Measurements from ENCODE around the gene FOXA2.
"Not testable (repeated sequence)": the region's sequence is repeated elsewhere in the genome, so short reads cannot be mapped to it uniquely, and the experiment has no call there.

Gene FOXA2

GRCh38 chr20:22567944-22568871, 16.2 kb downstream of the FOXA2 start:
- DNase-seq (ENCODE audit: low read depth, low spot score): peak; percentile 41

DNA sequence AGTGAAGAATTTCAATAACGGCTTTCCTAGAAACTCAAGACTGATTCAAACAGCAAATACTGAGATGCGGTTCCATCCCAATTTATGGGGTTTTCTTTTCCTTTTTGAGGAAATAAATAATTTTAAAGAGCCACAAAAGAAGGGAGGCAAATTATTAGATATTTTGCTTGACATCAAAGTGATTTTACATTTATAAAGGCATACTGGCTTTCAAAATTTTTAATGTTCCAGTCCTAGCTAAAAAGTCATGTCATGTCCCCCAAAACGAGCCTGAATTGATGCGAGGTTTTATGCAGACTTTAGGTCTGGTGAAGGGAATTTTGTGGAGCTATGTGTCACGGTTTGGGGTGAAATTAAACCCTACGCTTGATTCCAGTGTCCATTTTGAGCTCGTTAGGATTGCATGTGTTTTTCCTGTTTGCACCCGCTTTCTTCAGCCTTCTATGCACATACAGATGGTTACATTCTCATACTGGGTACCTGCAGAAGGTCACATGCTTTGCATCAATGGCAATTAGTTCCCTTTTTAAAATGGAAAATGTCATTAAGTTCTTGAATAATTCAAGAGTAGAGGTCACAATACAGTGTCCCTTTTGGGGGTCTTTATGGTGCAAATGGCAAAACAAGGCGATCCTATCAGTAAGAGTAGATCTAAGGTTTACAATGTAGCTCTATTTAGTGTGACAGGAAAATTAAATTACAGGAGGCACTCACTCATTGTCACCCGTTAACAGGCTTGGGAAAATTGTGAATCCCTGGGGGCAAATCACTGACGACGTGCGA, 17.3 kb downstream of the FOXA2 start:
- peak; percentile 27 for DNase-seq (ENCODE audit: low read depth, low spot score)

DNA sequence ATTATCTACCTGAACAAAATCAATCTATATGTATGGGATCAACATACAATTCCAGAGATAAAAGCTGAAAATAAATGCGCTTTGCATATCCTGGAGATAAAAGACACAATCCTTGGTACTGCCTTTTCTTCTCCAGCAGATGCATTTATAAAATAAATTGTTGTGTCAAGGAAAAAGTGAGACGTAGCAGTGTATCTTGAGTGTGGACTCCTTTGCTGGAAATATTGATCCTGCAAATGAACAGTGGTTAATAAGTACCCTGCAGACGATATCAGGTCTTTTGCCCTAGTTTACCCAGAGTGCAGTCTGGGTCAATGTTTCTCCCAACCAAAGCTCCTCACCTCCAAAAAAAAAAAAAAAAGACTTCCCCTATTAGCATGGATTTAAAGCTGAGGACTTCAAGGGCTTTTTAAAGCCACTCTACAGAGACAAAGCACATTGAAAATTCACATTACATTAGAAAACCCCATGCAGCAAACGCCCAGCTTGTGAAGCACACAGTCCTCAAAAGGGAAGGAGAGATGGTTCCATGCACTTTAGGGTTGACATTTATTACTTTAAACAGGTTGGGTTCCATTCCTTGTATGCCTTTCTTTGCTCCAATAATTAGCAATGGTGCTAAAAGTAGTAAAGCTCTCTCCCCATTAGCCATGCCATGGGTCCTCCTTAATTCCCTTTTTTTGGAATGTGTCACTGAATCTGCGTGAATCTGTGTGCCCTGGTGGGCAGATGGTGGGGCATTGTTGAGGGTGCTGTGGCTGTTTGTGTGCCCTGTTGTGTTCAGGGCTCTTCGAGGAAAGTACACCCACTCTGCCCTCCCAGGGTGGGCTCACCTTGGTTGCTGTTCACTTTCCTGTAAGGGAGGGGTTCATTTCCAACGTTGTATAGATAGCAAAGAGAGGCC, 21.1 kb downstream of the FOXA2 start:
- no peak for DNase-seq (ENCODE audit: low read depth, low spot score)

DNA sequence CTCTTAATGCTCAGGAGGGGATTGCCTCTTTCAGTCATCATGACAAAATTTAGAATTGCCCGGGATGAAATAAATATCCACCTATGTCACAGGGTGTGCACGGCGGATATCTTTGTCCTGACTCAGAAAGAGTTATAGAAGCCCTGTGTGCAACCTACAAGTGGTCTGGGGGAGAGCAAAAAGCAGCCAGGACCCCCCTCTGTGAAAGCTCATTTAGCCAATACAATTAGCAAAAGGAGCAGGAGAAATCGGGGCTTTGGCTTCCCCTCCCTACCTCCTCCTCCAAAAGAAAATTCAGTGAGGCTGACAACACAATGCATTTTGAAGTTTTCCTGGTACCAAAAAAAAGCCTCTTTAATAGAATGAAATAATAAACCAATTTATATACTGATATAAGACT, 21.8 kb downstream of the FOXA2 start:
- peak; percentile 25 for DNase-seq (ENCODE audit: low read depth, low spot score)

GRCh38 chr20:22561965-22562577, 22.3 kb downstream of the FOXA2 start:
- no peak for DNase-seq (ENCODE audit: low read depth, low spot score)

DNA sequence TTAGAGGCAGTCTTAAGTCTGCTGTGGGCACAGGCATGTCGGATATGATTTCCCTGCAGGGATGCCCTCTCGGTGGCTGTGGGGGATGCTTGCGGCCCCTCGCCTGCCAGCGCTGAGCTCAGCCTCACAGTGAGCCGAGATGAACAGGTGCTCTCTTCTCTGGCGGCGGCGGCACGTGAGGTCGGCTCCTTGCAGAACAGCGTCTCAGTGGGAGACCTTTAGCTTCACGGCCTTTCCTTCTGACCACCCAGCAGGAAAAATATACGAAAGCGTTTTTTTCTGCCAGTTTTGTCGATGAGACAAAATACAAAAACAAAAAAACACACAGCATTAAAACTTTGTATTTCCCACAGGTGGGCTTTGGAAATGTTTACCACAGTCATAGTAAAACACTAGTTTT, 23.6 kb downstream of the FOXA2 start:
- peak; percentile 21 for DNase-seq (ENCODE audit: low read depth, low spot score)

- no peak for DNase-seq (ENCODE audit: low read depth, low spot score)
Observed at GRCh38 chr20:22559711-22560318, 24.6 kb downstream of the FOXA2 start.

DNA sequence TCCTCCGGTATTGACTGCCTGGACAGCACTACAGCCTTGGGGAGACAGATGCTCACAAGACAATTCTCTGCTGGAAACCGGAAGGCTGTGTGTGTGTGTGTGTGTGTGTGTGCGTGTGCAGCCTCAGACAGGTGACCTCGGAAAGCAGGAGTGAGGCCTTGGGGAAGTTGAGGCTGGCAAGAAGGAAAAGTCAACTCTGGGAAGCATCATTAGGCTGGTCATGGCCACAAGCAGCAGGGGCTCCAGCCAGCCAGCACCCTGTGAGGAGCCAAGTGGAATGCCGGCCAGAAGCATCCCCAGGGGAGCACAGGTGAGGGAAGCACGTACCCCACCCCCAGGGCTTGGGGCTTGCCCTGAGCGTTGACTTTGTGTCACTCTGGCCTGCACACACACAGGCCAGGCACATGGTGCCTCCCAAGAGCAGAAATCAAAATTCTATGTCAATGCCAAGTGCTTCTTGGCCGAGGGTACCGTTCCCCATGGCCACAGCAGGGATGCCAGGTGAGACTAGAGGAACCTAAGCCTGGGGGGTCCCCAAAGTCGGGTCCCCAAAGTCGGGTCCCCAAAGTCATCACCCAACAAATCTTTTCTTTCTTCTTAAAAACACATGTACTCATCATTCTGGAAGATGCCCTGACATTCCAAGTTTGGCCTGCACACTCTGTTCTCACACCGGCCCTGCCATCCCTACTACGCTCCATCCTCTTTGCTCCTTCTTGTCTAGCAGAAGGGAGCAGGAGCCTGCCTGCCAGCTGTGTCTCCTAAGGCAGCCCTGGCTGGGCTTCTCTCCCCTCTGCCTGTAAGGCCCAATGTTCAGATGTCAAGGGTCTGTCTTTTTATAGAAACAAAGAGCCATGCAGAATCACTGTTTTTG, 26.7 kb downstream of the FOXA2 start:
- no peak for DNase-seq (ENCODE audit: low read depth, low spot score)

DNA sequence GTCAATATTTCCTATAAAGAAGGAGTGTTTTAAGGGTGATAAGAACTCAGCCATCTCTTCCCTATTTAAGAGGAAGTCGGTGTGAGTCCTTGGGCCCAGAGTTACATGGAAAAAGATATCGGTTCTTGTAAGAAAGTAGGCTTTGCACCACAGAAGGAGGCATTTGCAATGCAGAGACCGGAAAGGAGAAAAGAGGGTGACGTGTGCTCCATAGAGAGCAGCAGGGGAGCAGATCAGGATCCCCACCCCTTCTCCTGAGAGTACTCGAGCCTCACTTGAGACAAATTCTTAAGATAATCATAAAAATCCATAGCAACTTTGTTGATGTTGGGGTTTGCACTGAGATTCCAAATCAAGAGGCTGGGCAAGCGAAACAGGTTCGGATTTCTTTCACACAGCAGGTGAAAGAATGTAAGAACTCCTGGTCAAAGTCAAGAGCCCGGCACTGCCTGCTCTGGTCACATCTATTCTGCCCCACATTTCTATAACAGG, 27.8 kb downstream of the FOXA2 start:
- DNase-seq (ENCODE audit: low read depth, low spot score): no peak

- DNase-seq (ENCODE audit: low read depth, low spot score): no peak
Observed at GRCh38 chr20:22555791-22556564, 28.4 kb downstream of the FOXA2 start.

DNA sequence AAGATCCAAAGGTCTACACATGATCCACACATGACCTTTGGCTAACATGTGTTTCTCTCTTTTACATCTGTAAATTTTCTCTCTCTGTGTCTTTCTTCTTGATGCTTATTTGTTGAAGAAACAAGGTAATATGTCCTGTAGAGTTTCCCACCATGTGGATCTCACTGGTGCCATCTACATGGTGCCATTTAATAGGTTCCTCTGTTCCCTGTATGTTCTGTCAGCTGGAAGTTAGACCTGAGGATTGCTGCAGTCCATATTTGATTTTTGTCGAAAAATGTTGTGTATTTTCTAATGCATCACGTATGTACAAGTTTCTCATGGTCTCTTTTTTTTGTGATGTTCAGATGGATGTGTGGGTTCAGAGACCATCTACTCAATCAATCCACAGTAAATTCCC, 30.0 kb downstream of the FOXA2 start:
- no peak for DNase-seq (ENCODE audit: low read depth, low spot score)

DNA sequence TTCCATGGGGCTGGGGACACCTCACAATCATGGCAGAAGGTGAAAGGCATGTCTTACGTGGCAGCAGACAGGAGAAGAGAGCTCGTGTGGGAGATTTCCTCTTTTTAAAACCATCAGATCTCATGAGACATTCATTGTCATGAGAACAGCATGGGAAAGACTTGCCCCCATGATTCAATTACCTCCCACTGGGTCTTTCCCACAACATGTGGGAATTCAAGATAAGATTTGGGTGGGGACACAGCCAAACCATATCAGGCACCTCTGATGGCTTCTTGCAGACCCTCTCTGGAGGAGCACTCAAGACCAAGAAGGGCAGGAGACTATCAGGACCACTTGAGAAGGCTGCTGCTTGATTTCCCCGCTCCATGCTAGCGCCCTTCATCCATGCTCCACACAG, 33.9 kb downstream of the FOXA2 start:
- not testable (repeated sequence) for DNase-seq (ENCODE audit: low read depth, low spot score)

DNA sequence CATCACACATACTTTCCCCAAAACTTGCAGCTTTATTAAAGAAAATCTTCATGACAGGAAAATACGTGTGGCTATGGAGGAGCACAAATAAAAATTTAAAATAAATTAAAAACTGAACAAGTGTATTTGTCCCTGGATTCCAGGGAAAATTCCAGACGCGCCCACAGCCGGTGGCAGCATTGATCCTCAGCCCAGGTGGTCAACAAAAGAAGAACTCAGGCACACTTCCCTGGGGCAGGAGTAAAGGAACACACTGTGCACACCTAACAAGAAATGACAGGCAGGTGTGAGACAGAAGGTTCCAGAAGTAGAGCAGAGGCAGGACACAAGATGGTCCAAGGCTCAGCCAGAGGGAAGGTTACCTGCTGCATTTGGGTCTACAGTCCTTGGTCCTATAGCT, 36.3 kb downstream of the FOXA2 start:
- no peak for DNase-seq (ENCODE audit: low read depth, low spot score)

- no peak for DNase-seq (ENCODE audit: low read depth, low spot score)
Observed at GRCh38 chr20:22546344-22546743, 38.0 kb downstream of the FOXA2 start.

DNA sequence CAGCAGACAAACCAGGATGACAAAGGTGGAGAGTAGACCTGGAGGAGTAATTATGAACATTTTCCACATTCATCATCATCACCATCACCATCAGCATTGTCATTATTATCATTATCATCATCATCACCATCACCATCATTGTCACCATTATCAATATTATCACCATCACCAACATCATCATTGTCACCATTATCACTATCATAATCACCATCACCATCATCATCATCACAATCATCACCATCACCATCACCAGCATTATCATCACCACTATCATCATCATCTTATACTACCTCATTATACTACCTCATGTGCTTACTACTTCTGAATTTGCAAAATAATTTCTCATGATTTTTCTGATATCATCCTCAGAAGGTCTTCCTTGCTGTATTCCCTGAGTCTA, 39.3 kb downstream of the FOXA2 start:
- no peak for DNase-seq (ENCODE audit: low read depth, low spot score)

DNA sequence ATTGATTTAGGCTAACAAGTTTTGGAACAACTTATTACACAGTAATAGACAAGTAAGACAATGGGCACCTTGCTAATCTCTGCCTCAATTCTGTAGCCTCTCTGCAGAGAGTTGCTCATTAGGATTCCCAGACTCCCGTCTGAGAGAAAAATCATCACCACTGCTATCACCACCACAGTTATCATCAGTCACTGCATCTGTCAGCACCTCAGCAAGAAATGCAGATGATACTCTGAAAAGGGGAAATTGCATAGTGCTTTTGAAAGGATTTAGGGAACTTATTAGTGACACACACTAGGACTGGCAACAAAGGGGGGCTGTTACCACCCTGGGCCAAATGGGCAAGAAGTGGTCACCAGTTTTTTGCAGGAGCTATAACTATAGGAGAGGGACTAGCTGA, 39.9 kb downstream of the FOXA2 start:
- DNase-seq (ENCODE audit: low read depth, low spot score): no peak

DNA sequence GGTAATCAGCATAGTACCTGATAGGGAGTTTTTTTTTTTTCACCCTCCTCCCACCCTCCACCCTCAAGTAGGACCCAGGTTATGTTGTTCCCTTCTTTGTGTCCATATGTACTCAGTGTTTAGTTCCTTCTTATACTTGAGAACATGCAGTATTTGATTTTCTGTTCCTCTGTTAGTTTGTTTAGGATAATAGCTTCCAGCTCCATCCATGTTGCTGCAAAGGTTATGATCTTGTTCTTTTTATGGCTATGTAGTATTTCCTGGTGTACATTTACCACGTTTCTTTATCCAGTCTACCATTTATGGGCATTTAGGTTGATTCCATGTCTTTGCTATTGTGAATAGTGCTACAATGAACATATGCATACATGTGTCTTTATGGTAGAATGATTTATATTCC, 41.9 kb downstream of the FOXA2 start:
- no peak for DNase-seq (ENCODE audit: low read depth, low spot score)

GRCh38 chr20:22540832-22541231, 43.5 kb downstream of the FOXA2 start:
- DNase-seq (ENCODE audit: low read depth, low spot score): no peak
